Kidney capillary endothelial cell (primary cell): Measurements from ENCODE around the gene C3orf33.

Experiments used
- DNase-seq: peaks from one replicate; pipeline ENCODE4 v3.0.0-alpha.2; 2018; ENCODE audit warnings: low spot score

The C3orf33 gene

DNA sequence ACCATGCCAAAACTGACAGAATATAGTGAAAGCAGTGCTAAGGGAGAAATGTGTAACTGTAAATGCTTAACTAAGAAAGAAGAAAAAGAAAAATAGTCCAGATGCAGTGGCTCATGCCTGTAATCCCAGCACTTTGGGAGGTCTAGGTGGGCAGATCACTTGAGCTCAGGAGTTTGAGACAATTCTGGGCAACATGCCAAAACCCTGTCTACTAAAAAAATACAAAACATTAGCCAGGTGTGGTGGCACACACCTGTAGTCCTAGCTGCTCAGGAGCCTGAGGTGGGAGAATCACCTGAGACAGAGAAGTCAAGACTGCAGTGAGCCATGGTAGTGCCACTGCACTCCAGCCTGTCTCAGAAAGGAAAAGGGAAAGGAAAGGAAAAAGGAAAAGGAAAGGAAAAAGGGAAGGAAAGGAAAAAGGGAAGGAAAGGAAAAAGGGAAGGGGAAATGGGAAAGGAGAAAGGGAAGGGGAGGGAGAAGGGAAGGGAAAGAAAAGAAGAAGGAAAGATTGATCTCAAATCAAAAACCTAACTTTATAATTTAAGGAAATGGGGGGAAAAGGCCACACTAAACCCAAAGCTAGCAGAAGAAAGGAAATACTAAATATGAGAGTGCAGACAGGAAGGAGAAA is 20.3 kb downstream of the C3orf33 start:
- DNase-seq, result no peak

DNA sequence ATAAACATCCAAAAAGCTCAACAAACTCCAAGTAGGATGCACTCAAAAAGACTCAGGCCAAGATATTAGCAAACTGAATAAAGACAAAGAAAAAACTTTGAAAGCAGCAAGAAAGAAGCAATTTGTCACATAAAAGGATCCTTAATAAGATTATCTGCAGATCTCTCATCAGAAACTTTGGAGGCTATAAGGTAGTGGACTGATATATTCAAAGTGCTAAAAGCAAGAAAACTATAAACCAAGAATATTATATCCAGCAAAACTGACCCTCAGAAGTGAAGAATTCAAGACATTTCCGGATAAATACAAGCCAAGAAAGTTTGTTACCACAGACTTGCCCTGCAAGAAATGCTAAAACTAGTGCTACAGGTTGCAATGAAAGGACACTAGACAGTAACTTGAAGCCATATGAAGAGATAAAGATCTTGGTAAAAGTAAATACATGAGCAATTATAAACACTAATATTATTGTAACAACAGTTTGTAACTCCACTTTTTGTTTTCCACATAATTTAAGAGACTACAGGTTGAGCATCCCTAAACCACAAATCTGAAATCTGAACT is 23.6 kb downstream of the C3orf33 start:
- DNase-seq, result no peak

DNA sequence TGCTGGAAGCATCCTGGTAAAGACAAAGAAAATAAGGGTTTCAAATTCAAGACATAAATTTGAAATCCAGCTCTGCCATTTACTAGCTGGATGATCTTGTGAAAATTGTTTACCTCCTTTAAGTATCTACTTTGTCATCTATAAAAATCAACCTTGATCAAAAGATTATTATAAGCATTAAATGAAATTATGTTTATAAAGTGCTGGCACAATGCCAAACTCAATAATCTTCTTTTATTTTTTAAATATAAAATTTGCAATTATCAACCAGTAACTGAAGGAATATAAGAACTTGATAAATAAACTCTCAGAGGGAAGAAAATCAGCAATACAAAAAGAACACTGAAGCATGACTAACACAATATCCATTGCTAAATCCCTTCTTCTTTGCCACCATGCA is 25.8 kb downstream of the C3orf33 start:
- DNase-seq, result no peak

DNA sequence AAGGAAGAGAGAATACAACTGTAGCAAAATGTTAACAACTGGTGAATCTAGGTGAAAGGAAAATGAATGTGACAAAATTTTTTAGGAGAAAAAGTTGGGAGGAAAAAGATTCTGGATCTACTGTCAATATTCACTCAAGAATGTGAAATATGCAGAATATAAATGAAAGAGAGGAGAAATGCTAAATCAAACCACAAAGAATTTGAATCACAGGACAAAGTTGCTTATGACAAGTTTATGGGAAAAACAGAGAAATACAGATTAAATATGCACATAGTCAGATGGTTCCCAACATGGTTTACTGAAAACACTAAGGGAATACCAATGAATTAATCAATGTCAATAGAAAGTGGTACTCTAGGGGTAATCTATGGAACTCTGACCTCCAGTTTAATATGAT is 27.6 kb downstream of the C3orf33 start:
- DNase-seq, result no peak

DNA sequence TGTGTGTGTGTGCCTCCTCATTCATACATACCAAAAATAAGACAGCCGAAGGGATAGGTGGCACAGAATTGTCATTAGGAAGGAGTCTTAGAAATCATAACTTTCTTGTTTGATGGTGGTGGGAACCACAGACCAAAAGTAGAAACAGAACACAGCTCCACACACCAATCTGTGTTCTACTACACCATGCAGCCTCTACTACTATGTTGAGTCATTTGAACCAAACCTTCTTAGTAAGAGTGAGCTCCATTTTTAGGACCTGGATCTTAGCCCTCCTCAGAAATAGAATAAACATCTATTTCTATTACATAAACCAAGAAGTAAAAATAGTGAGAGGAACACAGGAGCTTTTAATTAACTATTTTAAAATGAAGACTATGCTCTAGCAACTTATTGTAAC is 33.3 kb downstream of the C3orf33 start:
- no peak for DNase-seq

DNA sequence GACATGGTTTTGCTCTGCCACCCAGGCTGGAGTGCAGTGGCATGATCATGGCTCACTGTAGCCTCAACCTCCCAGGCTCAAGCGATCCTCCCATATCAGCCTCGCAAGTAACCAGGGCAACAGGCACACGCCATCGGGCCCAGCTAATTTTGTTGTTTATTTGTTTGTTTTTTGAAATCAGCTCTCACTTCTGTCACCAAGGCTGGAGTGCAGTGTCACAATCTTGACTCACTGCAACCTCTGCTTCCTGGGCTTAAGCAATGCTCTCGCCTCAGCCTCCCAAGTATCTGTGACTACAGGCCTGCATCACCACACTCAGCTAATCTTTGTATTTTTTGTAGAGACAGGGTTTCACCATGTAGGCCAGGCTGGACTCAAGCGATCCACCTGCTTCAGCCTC is 35.0 kb downstream of the C3orf33 start:
- no peak for DNase-seq

DNA sequence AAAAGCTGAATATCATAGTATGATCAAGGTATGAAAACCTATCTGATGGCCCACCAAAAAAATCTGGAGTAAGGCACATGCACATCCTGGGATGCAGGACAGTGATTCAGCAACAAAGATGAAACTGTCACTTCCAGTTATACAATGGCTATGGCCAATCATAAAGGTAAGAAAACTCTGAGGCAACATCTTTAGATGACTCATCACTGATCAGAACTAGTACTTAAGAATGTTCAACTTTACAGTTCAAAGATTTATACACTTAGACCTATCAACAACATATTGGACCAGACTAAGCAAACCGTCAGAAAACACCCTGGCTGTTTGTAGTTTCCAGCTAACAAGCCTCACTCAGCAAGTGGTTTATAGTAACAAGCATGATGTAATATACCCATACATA is 39.9 kb downstream of the C3orf33 start:
- no peak for DNase-seq

DNA sequence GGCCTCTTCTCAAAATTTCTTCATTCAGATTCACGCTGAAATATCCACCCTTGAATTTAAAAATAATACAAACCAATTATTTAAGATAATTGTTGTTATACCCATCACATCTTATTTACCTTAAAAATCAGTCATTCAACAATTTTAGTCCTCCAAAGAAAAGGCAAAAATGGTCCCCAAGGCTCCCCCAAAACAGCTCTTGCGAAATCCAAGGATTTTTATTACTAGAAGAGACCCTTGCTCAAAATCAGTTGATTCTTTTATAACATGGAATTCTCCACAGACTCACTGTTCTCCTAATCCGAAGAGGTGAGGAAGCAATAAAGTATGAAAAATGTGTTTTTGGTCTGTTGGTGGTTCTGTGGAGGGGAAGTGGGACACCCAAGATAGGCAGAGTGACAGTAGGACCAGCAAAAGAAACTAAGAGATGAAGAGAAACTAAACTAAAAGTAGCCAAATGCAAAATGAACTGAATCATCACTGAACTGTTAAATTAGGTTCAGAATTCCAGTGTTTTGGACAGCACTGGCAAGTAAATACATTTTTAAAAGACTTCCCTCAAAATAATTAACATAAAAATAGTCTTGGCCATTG is 42.1 kb downstream of the C3orf33 start:
- no peak for DNase-seq

DNA sequence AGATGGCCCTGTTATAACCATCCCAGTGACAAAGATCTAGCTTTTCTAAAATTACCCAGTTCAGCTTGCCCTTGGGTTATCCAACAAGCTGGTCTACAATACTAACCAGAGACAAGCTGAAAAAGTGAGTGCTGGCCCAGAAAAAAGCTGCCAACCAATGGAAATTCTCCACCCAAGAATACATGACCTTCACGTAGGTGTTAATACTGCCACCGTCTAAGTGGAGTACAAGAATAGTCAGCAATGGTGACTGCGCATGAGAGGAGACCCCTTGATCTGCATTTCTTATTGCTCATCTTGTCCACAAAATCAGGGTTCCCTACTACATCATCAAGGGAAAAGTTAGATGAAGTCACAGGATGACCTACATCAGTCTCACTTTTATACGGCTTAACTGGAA is 45.4 kb downstream of the C3orf33 start:
- no peak for DNase-seq

DNA sequence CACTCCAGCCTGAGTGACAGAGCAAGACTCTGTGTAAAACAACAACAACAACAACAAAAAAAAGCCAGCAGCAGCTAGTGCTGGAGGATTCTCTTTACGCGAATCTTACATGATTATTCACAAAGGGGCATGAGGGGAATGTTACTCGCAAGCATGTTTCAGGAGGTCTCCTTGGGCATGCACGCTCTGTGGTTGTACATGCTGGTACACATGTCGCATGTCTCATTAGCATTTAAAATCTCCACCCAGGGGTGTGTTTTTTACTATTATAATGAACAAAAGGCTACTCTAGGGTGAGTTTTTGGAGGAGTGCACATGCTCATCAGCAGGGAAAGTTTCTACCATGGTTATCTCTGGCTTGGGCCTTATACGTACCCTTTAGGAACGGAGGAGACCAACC is 48.5 kb downstream of the C3orf33 start:
- DNase-seq, result no peak

DNA sequence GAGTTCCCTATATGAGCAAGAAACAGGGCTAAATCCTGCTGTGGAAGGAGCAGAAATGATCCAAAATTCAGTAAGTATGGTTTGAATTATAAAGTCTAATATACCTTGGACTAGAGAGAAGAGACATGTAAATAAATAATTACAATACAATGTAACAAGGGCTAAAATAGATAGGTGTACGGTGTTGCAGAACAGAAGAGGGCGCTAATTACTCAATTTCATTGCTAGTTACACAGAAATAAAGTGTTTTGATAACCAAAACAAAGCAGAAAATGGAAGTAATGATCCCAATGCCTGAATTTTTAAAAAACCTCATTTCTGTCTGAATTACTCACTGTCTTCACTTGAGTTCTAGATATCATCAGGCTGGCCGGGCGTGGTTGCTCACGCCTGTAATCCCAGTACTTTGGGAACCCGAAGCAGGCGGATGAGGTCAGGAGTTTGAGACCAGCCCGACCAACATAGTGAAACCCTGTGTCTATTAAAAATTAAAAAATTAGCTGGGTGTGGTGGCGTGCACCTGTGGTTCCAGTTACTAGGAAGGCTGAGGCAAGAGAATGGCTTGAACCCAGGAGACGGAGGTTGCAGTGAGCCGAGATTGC is 52.9 kb downstream of the C3orf33 start:
- DNase-seq, result peak; percentile 40

DNA sequence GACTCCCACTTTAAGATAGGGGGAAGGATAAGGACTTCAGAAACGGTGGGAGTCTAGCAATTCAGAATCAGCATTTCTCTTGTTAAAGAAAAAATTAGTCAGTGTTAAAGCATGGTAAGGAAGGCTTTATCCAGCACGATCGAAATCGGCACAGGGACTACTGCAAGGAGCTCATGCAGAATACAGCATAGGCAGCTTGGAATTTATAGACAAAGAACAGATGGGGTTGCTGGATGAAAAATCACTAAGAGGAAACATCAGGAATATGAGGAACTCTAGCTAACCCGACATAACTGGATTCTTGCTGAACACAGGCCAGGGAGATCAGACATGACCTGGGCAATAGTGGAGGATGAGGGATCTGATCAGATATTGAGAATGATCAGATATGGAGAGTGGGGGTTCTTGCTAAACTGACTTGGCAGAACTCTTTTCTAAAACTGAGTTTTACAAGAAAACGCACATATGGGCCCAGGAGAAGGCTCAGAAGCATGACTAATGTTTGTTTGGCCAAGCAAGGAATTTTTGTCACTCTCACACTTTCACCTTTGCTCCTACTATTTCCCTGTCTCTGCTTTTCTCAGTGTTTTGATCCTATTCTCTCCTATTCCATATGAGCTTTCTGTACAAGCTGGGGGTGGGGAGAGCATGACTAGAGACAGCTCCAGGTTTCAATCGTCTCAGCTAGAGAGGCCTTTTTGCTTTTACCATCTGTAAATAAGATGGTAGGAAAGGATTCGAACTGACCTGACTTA is 57.3 kb downstream of the C3orf33 start:
- DNase-seq, result no peak

DNA sequence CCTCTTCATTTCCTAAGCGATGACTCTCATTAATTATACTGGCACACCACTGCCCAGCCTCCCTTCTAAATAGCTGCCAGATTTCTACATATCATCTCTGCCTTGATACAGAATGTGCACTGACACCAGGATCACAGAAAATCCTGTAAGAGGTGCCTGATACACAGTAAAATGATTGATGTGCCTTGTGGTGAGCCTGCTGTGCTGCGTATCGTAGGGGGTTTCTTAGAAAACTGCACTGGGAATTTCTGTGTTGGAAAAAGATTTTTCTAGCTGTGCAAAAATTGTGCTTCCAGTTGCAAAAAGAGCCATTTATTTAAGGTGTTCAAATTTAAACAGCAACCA is 58.2 kb downstream of the C3orf33 start:
- DNase-seq, result no peak

DNA sequence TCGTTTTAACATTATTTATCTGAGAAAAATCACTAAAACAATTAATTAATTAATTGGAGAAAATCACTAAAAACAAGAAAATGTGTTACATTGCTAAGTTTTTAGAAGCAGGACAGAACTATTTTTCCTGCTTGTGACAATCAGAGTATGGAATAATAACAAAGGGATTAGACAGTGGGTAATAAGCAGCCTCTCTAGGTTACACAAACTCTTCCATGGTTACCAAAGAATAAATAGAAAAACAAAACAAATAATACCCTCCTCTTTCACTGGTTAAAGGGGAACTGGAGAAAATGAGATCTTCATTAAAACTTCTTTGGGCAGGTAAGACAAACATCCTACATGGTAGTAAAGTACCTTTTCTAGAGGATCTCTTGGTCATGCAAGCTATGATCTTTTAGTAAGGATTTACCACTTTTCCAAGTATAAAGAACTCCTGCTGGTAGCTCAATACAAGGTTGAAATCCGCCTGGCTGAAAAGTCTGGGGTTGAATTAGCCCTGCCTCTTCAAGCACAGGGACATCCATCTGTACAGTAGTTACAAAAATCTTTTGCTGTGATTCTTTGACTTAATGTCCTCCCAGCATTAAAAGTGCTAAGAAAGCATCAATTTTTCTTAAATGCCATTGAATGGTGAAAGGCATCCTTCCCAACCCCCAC is 58.7 kb downstream of the C3orf33 start:
- DNase-seq, result no peak

DNA sequence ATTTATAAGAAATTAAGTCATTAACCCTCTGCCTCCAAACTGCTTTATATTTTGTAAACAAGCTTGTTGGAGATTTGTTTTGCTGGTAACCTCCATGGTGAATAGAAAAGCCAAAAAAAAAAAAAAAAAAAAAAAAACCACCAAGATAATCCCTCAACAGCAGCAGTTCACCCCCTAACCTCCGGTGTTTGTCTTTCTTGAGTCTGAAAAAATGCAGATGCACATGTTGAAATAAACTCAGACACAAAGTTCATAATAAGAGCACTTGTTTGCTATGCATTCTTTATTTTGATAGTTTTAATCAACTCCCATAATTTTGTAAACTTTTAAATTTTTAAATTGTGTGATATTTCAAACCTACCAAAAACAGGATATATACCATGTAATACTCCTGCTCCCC is 59.4 kb downstream of the C3orf33 start:
- DNase-seq, result no peak

DNA sequence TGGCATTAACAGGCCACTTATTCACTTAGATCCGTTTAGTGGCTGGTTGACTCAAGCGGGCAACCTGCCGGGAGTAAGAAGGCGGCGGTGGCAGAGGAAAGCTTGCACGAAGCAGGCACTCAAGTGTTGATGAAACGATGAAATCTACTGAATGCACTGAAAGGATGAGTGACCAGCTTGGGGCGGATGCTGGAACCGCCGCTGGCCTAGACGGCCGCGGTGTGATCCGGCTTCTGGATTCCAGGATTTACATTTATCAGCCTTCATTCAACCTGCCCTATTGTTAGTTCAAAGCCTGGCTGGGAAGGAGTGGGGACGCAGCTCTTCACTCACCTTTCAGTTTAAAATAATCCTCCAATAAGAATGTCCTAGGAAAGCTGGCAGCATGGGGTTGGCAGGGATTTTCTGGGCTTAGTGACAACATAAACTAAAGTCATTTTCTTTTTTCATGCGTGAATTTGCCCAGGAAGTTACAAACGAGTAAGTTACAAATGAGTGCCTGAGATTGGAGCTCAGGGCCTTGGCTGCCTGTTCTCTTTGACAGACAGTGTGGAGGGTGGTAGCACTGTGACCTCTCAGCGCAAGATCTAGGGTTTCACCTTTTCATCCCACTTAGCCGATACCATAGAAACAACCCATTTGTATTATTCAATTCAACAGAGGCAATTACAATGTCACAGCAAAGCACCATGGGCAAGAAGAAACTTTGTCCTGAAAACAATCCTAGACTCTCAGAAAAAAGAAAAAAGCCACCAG is 60.1 kb downstream of the C3orf33 start:
- no peak for DNase-seq

DNA sequence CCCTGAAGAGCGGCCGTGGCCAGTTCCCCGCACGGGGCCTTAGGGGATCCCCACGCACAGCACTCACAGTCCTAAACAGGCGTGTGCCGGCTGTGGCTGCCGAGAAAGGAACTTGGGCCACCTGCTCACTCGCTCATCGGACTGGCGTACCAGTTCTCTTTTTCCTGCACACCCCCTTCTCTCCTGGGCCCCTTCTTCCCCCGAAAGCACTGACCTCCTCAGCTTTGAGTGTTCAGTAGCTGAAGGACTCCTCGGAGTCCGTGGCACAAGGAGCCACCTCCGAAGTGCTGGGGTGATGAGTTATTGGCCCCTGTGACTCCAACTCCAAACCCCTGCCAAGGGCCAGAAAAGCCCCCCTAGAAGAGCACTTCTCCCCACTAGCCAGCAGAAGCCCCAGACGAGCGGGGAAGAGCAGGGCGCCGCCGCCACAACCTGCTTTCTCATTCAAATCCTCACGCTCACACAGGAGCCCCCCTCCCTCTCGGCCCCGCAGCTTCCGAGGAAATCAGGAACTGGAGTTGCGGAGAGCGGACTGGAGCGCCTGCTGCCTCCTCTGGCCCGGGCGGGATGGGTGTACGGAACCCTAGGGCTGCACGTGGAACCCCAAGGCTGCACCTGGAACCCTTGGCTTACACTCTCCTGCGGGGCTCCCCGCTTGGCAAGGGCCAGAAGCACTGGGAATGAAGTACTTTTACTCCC is 61.3 kb downstream of the C3orf33 start, which contains the start of gene PLCH1:
PLCH1 (minus strand) TSS at position 446 of the 699 bp plus-strand sequence. CDS start 40,847 bp downstream, outside the sequence.
- peak; percentile 29 for DNase-seq

DNA sequence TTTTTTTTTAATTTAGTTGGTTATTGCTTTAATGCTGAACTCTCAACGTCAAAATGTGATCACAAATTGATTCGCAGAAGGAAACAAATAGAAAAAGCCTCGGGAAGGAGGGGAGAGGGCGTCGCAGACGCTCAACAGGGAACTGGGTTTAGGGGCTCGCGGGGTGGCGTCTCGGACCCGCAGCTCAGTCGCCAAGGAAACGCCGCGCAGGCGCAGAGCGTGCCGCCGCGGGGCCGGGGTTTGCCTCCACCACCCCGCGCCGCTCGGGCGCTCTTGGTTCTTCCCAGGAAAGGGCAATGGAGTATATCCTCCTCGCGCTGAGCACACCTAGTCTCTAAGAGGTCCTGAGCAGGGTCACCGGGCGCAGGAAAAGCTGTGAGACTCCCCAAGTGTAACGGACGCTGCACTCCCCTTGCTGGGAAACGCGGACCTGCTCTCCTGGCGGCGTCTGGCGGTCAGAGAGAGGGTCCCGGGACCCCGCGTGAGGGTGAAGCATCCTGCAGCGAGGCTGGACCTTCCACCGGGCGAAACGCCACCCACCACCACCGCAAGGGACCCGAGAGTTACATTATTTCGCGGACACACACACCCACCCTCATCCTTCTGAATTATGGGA is 62.0 kb downstream of the C3orf33 start:
- DNase-seq, result no peak

DNA sequence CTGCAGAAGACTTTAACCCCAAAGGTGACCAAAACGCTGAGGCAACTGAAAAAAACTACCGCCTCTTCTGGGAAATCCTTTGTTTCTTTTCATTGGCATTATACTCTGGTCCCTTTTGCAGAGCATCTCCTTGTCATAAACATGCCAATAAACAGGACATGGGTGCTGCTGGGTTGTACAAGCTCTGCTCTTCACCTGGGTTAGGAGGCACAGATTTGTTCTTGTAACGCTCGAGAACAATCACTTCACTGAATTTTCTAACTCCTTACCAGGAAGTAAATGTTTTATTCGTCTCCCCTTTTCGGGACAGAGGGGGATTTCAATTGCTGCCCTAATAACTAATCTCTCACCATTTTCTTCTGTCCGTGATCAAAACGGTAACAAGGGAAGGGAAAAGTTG is 62.5 kb downstream of the C3orf33 start:
- DNase-seq, result no peak

DNA sequence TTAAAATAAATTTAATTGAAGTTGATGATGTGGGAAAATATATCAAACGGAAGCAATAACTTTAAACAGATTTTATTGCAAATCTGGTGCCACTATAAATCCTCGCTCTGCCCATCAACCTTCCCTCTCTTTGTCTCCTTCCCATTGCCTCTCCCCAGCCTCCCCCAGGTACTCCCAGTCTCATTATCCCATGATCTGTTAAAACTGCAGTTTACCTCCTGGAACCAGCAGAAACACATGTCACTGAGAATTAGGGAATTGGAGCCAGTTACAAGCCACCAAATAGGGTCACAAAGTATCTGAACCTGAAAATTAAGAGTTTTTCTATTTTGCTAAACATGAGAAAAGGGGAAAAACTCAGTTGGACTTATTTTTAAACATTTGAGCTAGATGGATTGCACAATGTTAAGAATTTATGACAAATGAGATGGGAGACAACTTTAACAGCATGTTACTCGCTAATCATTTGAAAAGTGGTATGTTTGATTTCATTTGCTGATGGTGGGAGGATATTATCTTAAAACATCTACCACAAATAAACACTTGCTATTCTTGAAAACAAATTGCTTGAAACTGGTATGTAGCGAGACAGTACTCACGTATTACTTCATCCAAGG is 63.6 kb downstream of the C3orf33 start:
- no peak for DNase-seq
